ENCODE data around the gene HYAL2. TPM values are rescaled to one million over a fixed set of nuclear protein-coding genes. Genes with fewer than 3 reads are reported as not detected.

The HYAL2 gene
- total RNA-seq, result 14.4 and 16.3 TPM in 2 replicates

GRCh38 chr3:50322386-50323091, at the start of gene HYAL2:
Gene HYAL2 (minus strand): TSS chr3:50322745. CDS start chr3:50320489, 2,256 bp downstream.
- Mint-ChIP-seq H3K9me3 (no peaks in the 10 kb centered on the region), H3K27ac (peak within 1 kb of the TSS; percentile 92), H3K4me3 (peak within 1 kb of the TSS; percentile 86), H3K4me1 (peaks cover 28% of the 10 kb centered on the region), H3K36me3 (ENCODE audit: low read depth) (peaks cover 17% of the 10 kb centered on the region), H3K27me3 (no peaks in the 10 kb centered on the region)
- no peak for DNase-seq
- intact Hi-C loops (cut with micrococcal nuclease), result loop anchor here (10.0 kb wide), 1 partner anchor 1848 kb away; no protein-coding TSS in a partner anchor

- Mint-ChIP-seq H3K4me3 (no peak overlapping the region), H3K9me3 (no peaks in the 10 kb centered on the region), H3K27me3 (peaks cover 3% of the 10 kb centered on the region), H3K36me3 (ENCODE audit: low read depth) (no peaks in the 10 kb centered on the region), H3K27ac (no peak overlapping the region), H3K4me1 (peaks cover 8% of the 10 kb centered on the region)
- no peak for DNase-seq
- intact Hi-C loops (cut with micrococcal nuclease), result no loop called here
Observed at GRCh38 chr3:50371133-50371685, 48.7 kb upstream of the HYAL2 start.

GRCh38 chr3:50370594-50370993, 48.0 kb upstream of the HYAL2 start:
- intact Hi-C loops (cut with micrococcal nuclease), result no loop called here
- no peak overlapping the region for H3K27ac Mint-ChIP-seq
- H3K27me3 Mint-ChIP-seq, result peaks cover 3% of the 10 kb centered on the region
- no peak overlapping the region for H3K4me3 Mint-ChIP-seq
- H3K9me3 Mint-ChIP-seq, result no peaks in the 10 kb centered on the region
- peaks cover 11% of the 10 kb centered on the region for H3K4me1 Mint-ChIP-seq
- H3K36me3 Mint-ChIP-seq (ENCODE audit: low read depth), result no peaks in the 10 kb centered on the region
- DNase-seq, result no peak

- Mint-ChIP-seq H3K36me3 (ENCODE audit: low read depth) (no peaks in the 10 kb centered on the region), H3K27me3 (peaks cover 3% of the 10 kb centered on the region), H3K4me1 (peaks cover 13% of the 10 kb centered on the region), H3K27ac (no peak overlapping the region), H3K9me3 (no peaks in the 10 kb centered on the region), H3K4me3 (no peak overlapping the region)
- intact Hi-C loops (cut with micrococcal nuclease), result no loop called here
- no peak for DNase-seq
Observed at GRCh38 chr3:50369012-50369670, 46.6 kb upstream of the HYAL2 start.

- intact Hi-C loops (cut with micrococcal nuclease), result loop anchor here (1.0 to 2.0 kb wide), 2 partner anchors 15 to 29 kb away; partner anchors contain the start of genes CYB561D2 and NPRL2
- Mint-ChIP-seq H3K36me3 (ENCODE audit: low read depth) (no peaks in the 10 kb centered on the region), H3K27me3 (no peaks in the 10 kb centered on the region), H3K4me1 (peaks cover 11% of the 10 kb centered on the region), H3K27ac (peak overlapping the region; percentile 62), H3K9me3 (no peaks in the 10 kb centered on the region), H3K4me3 (peak overlapping the region; percentile 83)
- DNase-seq, result no peak
Observed at GRCh38 chr3:50365842-50366220, 43.3 kb upstream of the HYAL2 start.

GRCh38 chr3:50365080-50365841, 42.7 kb upstream of the HYAL2 start:
- peak; percentile 98 for DNase-seq
- Mint-ChIP-seq H3K4me1 (peaks cover 11% of the 10 kb centered on the region), H3K27ac (peak overlapping the region; percentile 62), H3K9me3 (no peaks in the 10 kb centered on the region), H3K27me3 (no peaks in the 10 kb centered on the region), H3K4me3 (peak overlapping the region; percentile 83), H3K36me3 (ENCODE audit: low read depth) (no peaks in the 10 kb centered on the region)
- intact Hi-C loops (cut with micrococcal nuclease), result loop anchor here (1.0 to 2.0 kb wide), 2 partner anchors 14 to 28 kb away; partner anchors contain the start of genes CYB561D2 and NPRL2

- intact Hi-C loops (cut with micrococcal nuclease), result loop anchor here (1.0 to 2.0 kb wide), 2 partner anchors 14 to 27 kb away; partner anchors contain the start of genes CYB561D2 and NPRL2
- DNase-seq, result no peak
- Mint-ChIP-seq H3K27me3 (no peaks in the 10 kb centered on the region), H3K27ac (peak overlapping the region; percentile 62), H3K4me3 (peak overlapping the region; percentile 83), H3K9me3 (no peaks in the 10 kb centered on the region), H3K4me1 (peaks cover 15% of the 10 kb centered on the region), H3K36me3 (ENCODE audit: low read depth) (no peaks in the 10 kb centered on the region)
Observed at GRCh38 chr3:50364573-50365079, 42.1 kb upstream of the HYAL2 start.

GRCh38 chr3:50359760-50360110, 37.2 kb upstream of the HYAL2 start:
- Mint-ChIP-seq H3K4me3 (peak overlapping the region; percentile 98), H3K27ac (peak overlapping the region; percentile 95), H3K27me3 (no peaks in the 10 kb centered on the region), H3K4me1 (peaks cover 35% of the 10 kb centered on the region), H3K9me3 (no peaks in the 10 kb centered on the region), H3K36me3 (ENCODE audit: low read depth) (peaks cover 27% of the 10 kb centered on the region)
- DNase-seq, result no peak
- intact Hi-C loops (cut with micrococcal nuclease), result loop anchor here (1.0 to 5.0 kb wide), 4 partner anchors 8 to 1028 kb away; partner anchors contain the start of genes IFRD2 and MANF

GRCh38 chr3:50358911-50359759, 36.6 kb upstream of the HYAL2 start, which contains the start of gene TMEM115:
Gene TMEM115 (minus strand): TSS chr3:50359521. CDS start chr3:50359063, 458 bp downstream.
- intact Hi-C loops (cut with micrococcal nuclease), result loop anchor here (1.0 to 5.0 kb wide), 4 partner anchors 8 to 1028 kb away; partner anchors contain the start of genes IFRD2 and MANF
- Mint-ChIP-seq H3K36me3 (ENCODE audit: low read depth) (peaks cover 32% of the 10 kb centered on the region), H3K27ac (peak within 1 kb of the TSS; percentile 95), H3K4me1 (peaks cover 35% of the 10 kb centered on the region), H3K9me3 (no peaks in the 10 kb centered on the region), H3K4me3 (peak within 1 kb of the TSS; percentile 98), H3K27me3 (no peaks in the 10 kb centered on the region)
- DNase-seq, result peak; percentile 98

- peaks cover 35% of the 10 kb centered on the region for H3K4me1 Mint-ChIP-seq
- H3K4me3 Mint-ChIP-seq, result peak overlapping the region; percentile 98
- H3K36me3 Mint-ChIP-seq (ENCODE audit: low read depth), result peaks cover 33% of the 10 kb centered on the region
- H3K27ac Mint-ChIP-seq, result peak overlapping the region; percentile 81
- intact Hi-C loops (cut with micrococcal nuclease), result loop anchor here (2.0 to 5.0 kb wide), 2 partner anchors 22 to 1029 kb away; partner anchors contain the start of gene MANF
- H3K9me3 Mint-ChIP-seq, result no peaks in the 10 kb centered on the region
- no peaks in the 10 kb centered on the region for H3K27me3 Mint-ChIP-seq
- DNase-seq, result no peak
Observed at GRCh38 chr3:50358355-50358910, 35.9 kb upstream of the HYAL2 start.

- H3K4me3 Mint-ChIP-seq, result peak overlapping the region; percentile 98
- H3K27me3 Mint-ChIP-seq, result no peaks in the 10 kb centered on the region
- H3K9me3 Mint-ChIP-seq, result no peaks in the 10 kb centered on the region
- peaks cover 34% of the 10 kb centered on the region for H3K4me1 Mint-ChIP-seq
- intact Hi-C loops (cut with micrococcal nuclease), result loop anchor here (5.0 kb wide), 1 partner anchor 1030 kb away; the partner anchor contains the start of gene MANF
- peaks cover 33% of the 10 kb centered on the region for H3K36me3 Mint-ChIP-seq (ENCODE audit: low read depth)
- no peak for DNase-seq
- peak overlapping the region; percentile 20 for H3K27ac Mint-ChIP-seq
Observed at GRCh38 chr3:50357481-50357880, 34.9 kb upstream of the HYAL2 start.

- Mint-ChIP-seq H3K4me1 (peaks cover 39% of the 10 kb centered on the region), H3K27ac (no peak overlapping the region), H3K27me3 (no peaks in the 10 kb centered on the region), H3K36me3 (ENCODE audit: low read depth) (peaks cover 37% of the 10 kb centered on the region), H3K9me3 (no peaks in the 10 kb centered on the region), H3K4me3 (peak overlapping the region; percentile 98)
- no peak for DNase-seq
- intact Hi-C loops (cut with micrococcal nuclease), result loop anchor here (5.0 kb wide), 1 partner anchor 1031 kb away; the partner anchor contains the start of gene MANF
Observed at GRCh38 chr3:50356553-50356952, 34.0 kb upstream of the HYAL2 start.
